ENCODE measurements around the gene FHOD1. TPM values are rescaled to one million over a fixed set of nuclear protein-coding genes. Genes with fewer than 3 reads are reported as not detected.

The FHOD1 gene
- total RNA-seq, 1 experiment from 2014 or later: 58.2 TPM

GRCh38 chr16:67211674-67212073, 35.6 kb downstream of the FHOD1 start:
- Histone ChIP-seq H4K20me1 (ENCODE audit: insufficient read depth) (no peaks in the 10 kb centered on the region), H3K9me3 (ENCODE audit: insufficient read depth, low read depth) (no peaks in the 10 kb centered on the region), H3F3A (ENCODE audit: insufficient read depth, low read depth) (peaks cover 58% of the 10 kb centered on the region), H2AFZ (no peak overlapping the region), H3K4me3 (no peak overlapping the region), H3K27ac (peak overlapping the region; percentile 55; the same call in 1 of the 2 replicates), H3K36me3 (ENCODE audit: low read depth) (no peaks in the 10 kb centered on the region), H3K79me2 (ENCODE audit: low read depth) (no peaks in the 10 kb centered on the region), H3K27me3 (ENCODE audit: insufficient read depth, low read depth) (no peaks in the 10 kb centered on the region), H3K4me1 (replicated peaks; ENCODE audit: insufficient read depth) (peaks cover 63% of the 10 kb centered on the region), H3K9me2 (ENCODE audit: insufficient read depth) (no peaks in the 10 kb centered on the region), H3K4me2 (no peak overlapping the region)
- TF ChIP-seq CTCF (conservative IDR thresholded peaks at IDR 0.05) (no peak), EZH2 (IDR thresholded peaks at IDR 0.05; ENCODE audit: low read depth) (no peak)
- no peak for DNase-seq
- ChIA-PET POLR2A (ENCODE audit: unreplicated experiment) (no interaction called here), CTCF (no interaction called here)
- intact Hi-C loops (cut with micrococcal nuclease; ENCODE audit: unreplicated experiment): no loop called here
- BruUV-seq (replicated peaks): no TSS peak

DNA sequence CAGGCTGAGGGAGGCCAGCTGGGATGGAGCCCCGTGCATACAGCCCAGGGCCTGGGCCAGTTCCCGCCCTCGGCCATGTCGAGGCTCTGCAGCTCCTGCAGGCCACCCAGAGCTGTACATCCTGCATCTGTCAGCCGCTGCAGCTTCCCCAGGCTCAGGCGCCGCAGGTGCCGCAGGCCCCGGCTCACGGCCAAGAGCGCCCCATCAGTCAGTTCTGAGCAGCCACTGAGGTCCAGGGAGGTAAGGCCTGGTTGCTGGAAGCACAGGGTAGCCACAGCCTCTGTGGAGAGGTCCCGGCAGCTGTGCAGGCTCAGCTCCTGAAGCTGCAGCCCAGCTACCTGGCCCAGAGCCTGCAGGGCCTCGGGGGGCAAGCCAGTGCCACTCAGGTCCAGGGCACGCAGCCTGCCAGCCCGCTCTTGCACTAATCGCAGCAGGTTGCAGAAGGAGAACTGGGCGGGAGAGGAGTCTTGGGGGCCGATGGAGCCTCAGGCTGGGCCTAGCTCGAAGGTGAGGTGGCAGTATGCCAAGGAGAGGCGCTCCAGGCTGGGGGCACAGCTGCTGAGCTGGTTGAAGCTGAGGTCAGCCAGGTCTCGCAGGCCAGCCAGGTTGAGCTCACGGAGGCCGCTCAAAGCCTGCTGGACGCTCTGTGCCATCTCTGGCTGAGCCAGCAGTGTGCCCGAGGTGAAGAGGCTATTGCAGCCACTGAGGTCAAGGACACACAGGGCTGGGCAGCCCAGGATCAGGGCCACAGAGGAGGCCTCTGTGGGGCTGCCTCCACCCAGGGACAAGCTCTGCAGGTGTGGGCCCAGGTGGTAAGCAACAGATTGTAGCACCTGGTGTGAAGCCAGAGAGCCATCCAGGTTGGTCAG, 37.0 kb downstream of the FHOD1 start:
- no peaks in the 10 kb centered on the region for H4K20me1 ChIP-seq (ENCODE audit: insufficient read depth)
- no peaks in the 10 kb centered on the region for H3K27me3 ChIP-seq (ENCODE audit: insufficient read depth, low read depth)
- H3K79me2 ChIP-seq (ENCODE audit: low read depth): no peaks in the 10 kb centered on the region
- no TSS peak for BruUV-seq (replicated peaks)
- H3K4me2 ChIP-seq: no peak overlapping the region
- no peak overlapping the region for H3K27ac ChIP-seq
- DNase-seq: no peak
- peaks cover 72% of the 10 kb centered on the region for H3F3A ChIP-seq (ENCODE audit: insufficient read depth, low read depth)
- ChIA-PET POLR2A (ENCODE audit: unreplicated experiment) (interaction anchor here (0.6 kb wide), 1 partner anchor 16 kb away, joined by 3 read pairs; no protein-coding TSS in a partner anchor), CTCF (no interaction called here)
- no peaks in the 10 kb centered on the region for H3K36me3 ChIP-seq (ENCODE audit: low read depth)
- no peak overlapping the region for H2AFZ ChIP-seq
- H3K9me3 ChIP-seq (ENCODE audit: insufficient read depth, low read depth): no peaks in the 10 kb centered on the region
- intact Hi-C loops (cut with micrococcal nuclease; ENCODE audit: unreplicated experiment): no loop called here
- H3K4me3 ChIP-seq: no peak overlapping the region
- peaks cover 73% of the 10 kb centered on the region for H3K4me1 ChIP-seq (replicated peaks; ENCODE audit: insufficient read depth)
- no peaks in the 10 kb centered on the region for H3K9me2 ChIP-seq (ENCODE audit: insufficient read depth)
- TF ChIP-seq CTCF (conservative IDR thresholded peaks at IDR 0.05) (no peak), EZH2 (IDR thresholded peaks at IDR 0.05; ENCODE audit: low read depth) (no peak)

- DNase-seq: no peak
- BruUV-seq (replicated peaks): no TSS peak
- no peak overlapping the region for H3K4me2 ChIP-seq
- no peaks in the 10 kb centered on the region for H3K79me2 ChIP-seq (ENCODE audit: low read depth)
- H3K9me2 ChIP-seq (ENCODE audit: insufficient read depth): no peaks in the 10 kb centered on the region
- no peaks in the 10 kb centered on the region for H4K20me1 ChIP-seq (ENCODE audit: insufficient read depth)
- ChIA-PET POLR2A (ENCODE audit: unreplicated experiment) (no interaction called here), CTCF (no interaction called here)
- H3K9me3 ChIP-seq (ENCODE audit: insufficient read depth, low read depth): no peaks in the 10 kb centered on the region
- no peak for TF ChIP-seq EZH2 (IDR thresholded peaks at IDR 0.05; ENCODE audit: low read depth)
- TF ChIP-seq CTCF (conservative IDR thresholded peaks at IDR 0.05): no peak
- no peak overlapping the region for H3K27ac ChIP-seq
- H2AFZ ChIP-seq: no peak overlapping the region
- H3K4me3 ChIP-seq: no peak overlapping the region
- H3K36me3 ChIP-seq (ENCODE audit: low read depth): no peaks in the 10 kb centered on the region
- H3K4me1 ChIP-seq (replicated peaks; ENCODE audit: insufficient read depth): peaks cover 66% of the 10 kb centered on the region
- H3F3A ChIP-seq (ENCODE audit: insufficient read depth, low read depth): peaks cover 77% of the 10 kb centered on the region
- no peaks in the 10 kb centered on the region for H3K27me3 ChIP-seq (ENCODE audit: insufficient read depth, low read depth)
- intact Hi-C loops (cut with micrococcal nuclease; ENCODE audit: unreplicated experiment): no loop called here
Observed at GRCh38 chr16:67209565-67209964, 37.7 kb downstream of the FHOD1 start.

All from PC-9 (cell line).